HepG2 (cell line): ENCODE measurements around the gene SPIRE1. TPM values are rescaled to one million over a fixed set of nuclear protein-coding genes. Genes with fewer than 3 reads are reported as not detected.

Experiments used
- E2F2 ChIP-seq: sonication (generic); formaldehyde crosslinking; IDR thresholded peaks from 2 replicates; pipeline ENCODE4 v1.4.0; 2020; ENCODE audit warnings: missing genetic modification reagents, borderline replicate concordance
- FOXO1 ChIP-seq: sonication (generic); formaldehyde crosslinking; IDR thresholded peaks from 2 replicates; pipeline ENCODE4 v1.4.0; 2020; ENCODE audit warnings: missing genetic modification reagents
- KMT2B ChIP-seq: IDR thresholded peaks from 2 replicates; pipeline ENCODE4 v1.6.1; 2016; ENCODE audit warnings: missing genetic modification reagents, missing compliant biosample characterization
- MATR3 ChIP-seq: sonication (generic); formaldehyde crosslinking; IDR thresholded peaks from 2 replicates; pipeline ENCODE4 v1.4.0; 2020; ENCODE audit warnings: missing genetic modification reagents
- PLRG1 ChIP-seq: fragments of 450-650 bp; conservative IDR thresholded peaks from 2 replicates; pipeline ENCODE4 v1.6.1; 2016
- YY1 ChIP-seq: IDR thresholded peaks from 2 replicates; pipeline ENCODE4 v1.6.1; 2011; ENCODE audit warnings: low read length, low read depth, moderate library complexity, mild to moderate bottlenecking; ENCODE audit not compliant: insufficient read depth, insufficient replicate concordance
- ZNF207 ChIP-seq: fragments of 450-650 bp; IDR thresholded peaks from 2 replicates; pipeline ENCODE4 v1.6.1; 2016; ENCODE audit warnings: antibody characterized with exemption, borderline replicate concordance
- ZNF281 ChIP-seq: sonication (generic); formaldehyde crosslinking; IDR thresholded peaks from 2 replicates; pipeline ENCODE4 v1.4.0; 2020; ENCODE audit warnings: missing genetic modification reagents, borderline replicate concordance
- ZNF296 ChIP-seq: sonication (generic); formaldehyde crosslinking; conservative IDR thresholded peaks from 2 replicates; pipeline ENCODE4 v1.5.0; 2020; ENCODE audit warnings: mild to moderate bottlenecking, missing genetic modification reagents
- ZNF615 ChIP-seq: sonication (generic); formaldehyde crosslinking; IDR thresholded peaks from 2 replicates; pipeline ENCODE4 v1.5.0; 2020; ENCODE audit warnings: mild to moderate bottlenecking, missing genetic modification reagents, borderline replicate concordance
- polyA plus RNA-seq, 8 experiments: library from polyadenylated mRNA; depleted of rRNA in 3 of 8; stranded (reverse) in 7 of 8; unstranded in 1 of 8; fragments of >200 nt; fragmentation: Illumina TruSeq in 4 of 8; extraction: Trizol in 4 of 8; gene quantifications; 2 replicates each; pipeline versions ENCODE4 v1.2.1 to v1.2.3, GENCODE V29; 2011 to 2016; ENCODE audit warnings: low read depth in 4 of 8, missing spikeins in 1 of 8, mixed read lengths in 1 of 8; ENCODE audit not compliant: insufficient read depth in 1 of 8
- total RNA-seq, 5 experiments: library from RNA; depleted of rRNA; stranded (reverse); fragments of >200 nt; fragmentation: Illumina TruSeq; extraction: Trizol; gene quantifications; 2 replicates each; pipeline ENCODE4 v1.2.3, GENCODE V29; 2016; ENCODE audit warnings: low read depth in 1 of 5
- TF ChIP-seq, protein P1 (sequence below): sonication (generic); formaldehyde crosslinking; IDR thresholded peaks from 2 replicates; pipeline ENCODE4 v1.5.1; 2020; ENCODE audit warnings: missing genetic modification reagents, mild to moderate bottlenecking, borderline replicate concordance

Gene SPIRE1
- total and polyA plus RNA-seq, 2 of the 13 experiments (the other 11 are each of a cell fraction or from before 2014, with no cell fraction given): 9.9 to 21.3 TPM

DNA sequence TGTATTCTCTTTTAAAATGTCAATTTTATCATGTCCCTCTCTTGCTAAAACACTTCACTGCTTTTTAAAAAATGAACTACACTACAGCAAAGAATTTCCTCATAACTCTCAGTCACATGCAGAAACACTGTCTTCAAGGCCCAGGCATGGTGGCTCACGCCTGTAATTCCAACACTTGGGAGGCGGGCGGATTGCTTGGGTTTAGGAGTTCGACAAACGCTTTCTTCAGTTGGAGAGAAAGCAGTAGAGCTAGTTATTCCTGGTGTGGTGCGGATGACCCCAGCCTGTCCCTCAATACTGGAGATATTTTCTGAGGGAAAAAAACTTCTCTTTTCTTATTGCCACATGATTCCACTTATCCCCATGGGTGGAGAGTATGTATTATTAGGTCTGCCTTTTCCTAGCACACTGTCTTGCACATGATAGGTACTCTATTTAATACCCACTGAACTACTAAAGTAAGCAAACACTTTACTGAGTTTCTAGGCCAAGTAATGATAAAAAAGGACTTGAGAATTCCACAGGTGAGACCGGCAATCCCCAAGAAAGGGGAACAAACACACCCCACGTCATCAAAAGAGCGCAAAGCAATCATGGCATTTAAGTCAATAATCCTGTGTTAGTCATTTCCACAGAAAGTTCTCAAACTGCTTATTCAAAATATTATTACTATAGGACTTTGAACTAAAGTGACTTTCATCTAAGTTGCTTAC, 77.1 kb downstream of the SPIRE1 start (continued):
- TF ChIP-seq FOXO1 (CRISPR knock-in tag): no peak
- TF ChIP-seq YY1: no peak
- TF ChIP-seq ZNF296 (CRISPR knock-in tag): no peak
- TF ChIP-seq ZNF615 (CRISPR knock-in tag): no peak
- no peak for TF ChIP-seq ZNF207
- TF ChIP-seq ZNF281 (CRISPR knock-in tag): no peak
- TF ChIP-seq MATR3 (CRISPR knock-in tag): no peak
- TF ChIP-seq, protein P1, sequence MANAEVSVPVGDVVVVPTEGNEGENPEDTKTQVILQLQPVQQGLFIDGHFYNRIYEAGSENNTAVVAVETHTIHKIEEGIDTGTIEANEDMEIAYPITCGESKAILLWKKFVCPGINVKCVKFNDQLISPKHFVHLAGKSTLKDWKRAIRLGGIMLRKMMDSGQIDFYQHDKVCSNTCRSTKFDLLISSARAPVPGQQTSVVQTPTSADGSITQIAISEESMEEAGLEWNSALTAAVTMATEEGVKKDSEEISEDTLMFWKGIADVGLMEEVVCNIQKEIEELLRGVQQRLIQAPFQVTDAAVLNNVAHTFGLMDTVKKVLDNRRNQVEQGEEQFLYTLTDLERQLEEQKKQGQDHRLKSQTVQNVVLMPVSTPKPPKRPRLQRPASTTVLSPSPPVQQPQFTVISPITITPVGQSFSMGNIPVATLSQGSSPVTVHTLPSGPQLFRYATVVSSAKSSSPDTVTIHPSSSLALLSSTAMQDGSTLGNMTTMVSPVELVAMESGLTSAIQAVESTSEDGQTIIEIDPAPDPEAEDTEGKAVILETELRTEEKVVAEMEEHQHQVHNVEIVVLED: no peak
- no peak for TF ChIP-seq KMT2B (CRISPR knock-in tag)
- TF ChIP-seq E2F2 (CRISPR knock-in tag): no peak
- no peak for TF ChIP-seq PLRG1
